H9 (cell line): ENCODE measurements around the gene IGFBP5. TPM values are rescaled to one million over a fixed set of nuclear protein-coding genes. Genes with fewer than 3 reads are reported as not detected.

ENCODE experiments used
- DNase-seq: peaks from one replicate; pipeline ENCODE4 v3.0.0-alpha.2; 2017
- H2AFZ ChIP-seq: one replicate; pipeline ENCODE4 v1.6.1; 2013; ENCODE audit warnings: mild to moderate bottlenecking, low read length, control low read depth, moderate library complexity
- H2AK5ac ChIP-seq: 2 replicates; pipeline ENCODE4 v1.6.1; 2013; ENCODE audit warnings: low read length, control low read depth, mixed read lengths; ENCODE audit not compliant: insufficient read length
- H2BK120ac ChIP-seq: one replicate; pipeline ENCODE4 v1.6.1; 2013; ENCODE audit warnings: low read depth, mild to moderate bottlenecking, low read length, control low read depth, inconsistent platforms; ENCODE audit not compliant: poor library complexity, severe bottlenecking
- H2BK12ac ChIP-seq: 2 replicates; pipeline ENCODE4 v1.6.1; 2013; ENCODE audit warnings: low read length, control low read depth, mixed read lengths, low read depth; ENCODE audit not compliant: insufficient read length
- H2BK15ac ChIP-seq: 2 replicates; pipeline ENCODE4 v1.6.1; 2013; ENCODE audit warnings: low read depth, low read length, control low read depth
- H2BK20ac ChIP-seq: one replicate; pipeline ENCODE4 v1.6.1; 2013; ENCODE audit warnings: low read depth, mild to moderate bottlenecking, low read length, control low read depth, inconsistent platforms; ENCODE audit not compliant: poor library complexity, severe bottlenecking
- H2BK5ac ChIP-seq: 2 replicates; pipeline ENCODE4 v1.6.1; 2013; ENCODE audit warnings: low read length, control low read depth, mixed read lengths; ENCODE audit not compliant: insufficient read length
- H3K14ac ChIP-seq: 2 replicates; pipeline ENCODE4 v1.6.1; 2013; ENCODE audit warnings: low read length, control low read depth; ENCODE audit not compliant: insufficient read depth
- H3K18ac ChIP-seq: 2 replicates; pipeline ENCODE4 v1.6.1; 2013; ENCODE audit warnings: low read depth, mild to moderate bottlenecking, mixed read lengths, low read length, control low read depth; ENCODE audit not compliant: insufficient read length
- H3K23ac ChIP-seq: 2 replicates; pipeline ENCODE4 v1.6.1; 2013; ENCODE audit warnings: low read length, control low read depth, mixed read lengths, low read depth; ENCODE audit not compliant: insufficient read length
- H3K23me2 ChIP-seq: 2 replicates; pipeline ENCODE4 v1.6.1; 2013; ENCODE audit warnings: low read depth, mild to moderate bottlenecking, mixed read lengths, low read length, control low read depth; ENCODE audit not compliant: insufficient read length, poor library complexity, severe bottlenecking
- H3K27ac ChIP-seq: 2 replicates; pipeline ENCODE4 v1.5.1; 2013; ENCODE audit warnings: low read length, control low read depth, mixed read lengths, low read depth; ENCODE audit not compliant: insufficient read length
- H3K27me3 ChIP-seq: 2 replicates; pipeline ENCODE4 v1.6.1; 2013; ENCODE audit warnings: low read length, control low read depth, inconsistent platforms; ENCODE audit not compliant: insufficient read depth
- H3K4ac ChIP-seq: 2 replicates; pipeline ENCODE4 v1.6.1; 2013; ENCODE audit warnings: low read depth, mild to moderate bottlenecking, control low read depth, inconsistent platforms, low read length, moderate library complexity
- H3K4me1 ChIP-seq: 2 replicates; pipeline ENCODE4 v1.6.1; 2013; ENCODE audit warnings: low read length, control low read depth, inconsistent platforms; ENCODE audit not compliant: insufficient read depth
- H3K4me2 ChIP-seq: 2 replicates; pipeline ENCODE4 v1.6.1; 2013; ENCODE audit warnings: low read length, control low read depth, mixed read lengths; ENCODE audit not compliant: insufficient read length, insufficient read depth
- H3K56ac ChIP-seq: 2 replicates; pipeline ENCODE4 v1.6.1; 2013; ENCODE audit warnings: low read depth, mild to moderate bottlenecking, mixed read lengths, low read length, control low read depth; ENCODE audit not compliant: insufficient read length
- H3K79me1 ChIP-seq: 2 replicates; pipeline ENCODE4 v1.6.1; 2013; ENCODE audit warnings: low read depth, mild to moderate bottlenecking, moderate library complexity, low read length, control low read depth, inconsistent platforms; ENCODE audit not compliant: insufficient read depth, poor library complexity, severe bottlenecking
- H3K79me2 ChIP-seq: 2 replicates; pipeline ENCODE4 v1.6.1; 2013; ENCODE audit warnings: low read length, control low read depth, inconsistent platforms; ENCODE audit not compliant: insufficient read depth
- H3K9ac ChIP-seq: 2 replicates; pipeline ENCODE4 v1.6.1; 2013; ENCODE audit warnings: low read length, control low read depth, mixed read lengths; ENCODE audit not compliant: insufficient read length; ENCODE audit errors: extremely low read depth
- H3K9me3 ChIP-seq: one replicate; pipeline ENCODE4 v1.6.1; 2013; ENCODE audit warnings: low read depth, low read length, inconsistent platforms; ENCODE audit not compliant: control insufficient read depth
- H3T11ph ChIP-seq: one replicate; pipeline ENCODE4 v1.6.1; 2013; ENCODE audit warnings: mild to moderate bottlenecking, low read length, control low read depth, inconsistent platforms
- H4K20me1 ChIP-seq: one replicate; pipeline ENCODE4 v1.6.1; 2013; ENCODE audit not compliant: control insufficient read depth, insufficient read length, insufficient read depth
- H4K5ac ChIP-seq: 2 replicates; pipeline ENCODE4 v1.6.1; 2013; ENCODE audit warnings: low read depth, mild to moderate bottlenecking, mixed read lengths, low read length, control low read depth; ENCODE audit not compliant: insufficient read length
- H4K8ac ChIP-seq: replicated peaks from 2 replicates; pipeline ENCODE4 v1.6.1; 2013; ENCODE audit warnings: low read length, control low read depth, mixed read lengths, low read depth; ENCODE audit not compliant: insufficient read length
- H4K91ac ChIP-seq: 2 replicates; pipeline ENCODE4 v1.6.1; 2013; ENCODE audit warnings: low read depth, mild to moderate bottlenecking, moderate library complexity, mixed read lengths, low read length, control low read depth; ENCODE audit not compliant: insufficient read length
- H3K27ac Mint-ChIP-seq, 3 experiments: 2 replicates in 2 of 3; 3 replicates in 1 of 3; pipeline ENCODE4 v1.8.0; 2020 to 2021; ENCODE audit warnings: mixed read lengths in 3 of 3, mild to moderate bottlenecking in 1 of 3, moderate library complexity in 1 of 3
- H3K27me3 Mint-ChIP-seq: 2 replicates; pipeline ENCODE4 v1.8.0; 2021; ENCODE audit warnings: low read depth, mild to moderate bottlenecking, moderate library complexity, mixed read lengths
- H3K36me3 Mint-ChIP-seq, 3 experiments: 2 replicates in 2 of 3; 3 replicates in 1 of 3; pipeline ENCODE4 v1.8.0; 2020 to 2021; ENCODE audit warnings: low read depth in 3 of 3, mixed read lengths in 3 of 3; ENCODE audit not compliant: insufficient read depth in 1 of 3
- H3K4me1 Mint-ChIP-seq, 2 experiments: 2 replicates each; pipeline ENCODE4 v1.8.0; 2020; ENCODE audit warnings: mixed read lengths in 2 of 2
- H3K4me3 Mint-ChIP-seq, 2 experiments: 2 replicates in 1 of 2; 3 replicates in 1 of 2; pipeline ENCODE4 v1.8.0; 2020 to 2021; ENCODE audit warnings: mild to moderate bottlenecking in 2 of 2, mixed read lengths in 2 of 2, moderate library complexity in 1 of 2
- H3K9me3 Mint-ChIP-seq, 2 experiments: 2 replicates in 1 of 2; 3 replicates in 1 of 2; pipeline ENCODE4 v1.8.0; 2020; ENCODE audit warnings: mild to moderate bottlenecking in 2 of 2, mixed read lengths in 2 of 2, moderate library complexity in 1 of 2
- CTCF ChIP-seq: fragments of 200-600 bp; sonication (generic); conservative IDR thresholded peaks from 3 replicates; pipeline ENCODE4 v1.8.0; 2021; ENCODE audit warnings: antibody characterized with exemption, mild to moderate bottlenecking
- WGBS: extraction: QIAGEN DNeasy Blood & Tissue Kit; methylation state at CpG from one replicate; pipeline ENCODE4 v1.1.7; 2013; ENCODE audit warnings: missing lambda C conversion rate, low lambda C conversion rate, mixed read lengths; ENCODE audit not compliant: insufficient read length; ENCODE audit errors: extremely low coverage; 5-methylcytosine and 5-hydroxymethylcytosine counted together
- total RNA-seq: library from RNA; stranded (reverse); gene quantifications from 2 replicates; pipeline ENCODE4 v1.2.1, GENCODE V29; 2021

Gene IGFBP5
- total RNA-seq, 1 experiment from 2014 or later = 0.90 TPM

GRCh38 chr2:216657086-216657855 lies 38.1 kb downstream of the IGFBP5 start:
- no peak overlapping the region for H3K23ac ChIP-seq
- no peak overlapping the region for H3T11ph ChIP-seq
- Mint-ChIP-seq H3K9me3 (no peaks in the 10 kb centered on the region), H3K4me3 (no peak overlapping the region), H3K4me1 (peaks cover 26 to 35% of the 10 kb centered on the region in 2 experiments), H3K27me3 (no peaks in the 10 kb centered on the region), H3K27ac (peak overlapping the region; percentile 49 to 93 (median 85); a peak in 5 of 7 replicates), H3K36me3 (peaks cover 41 to 75% (median 58%) of the 10 kb centered on the region in 3 experiments)
- no peak overlapping the region for H4K91ac ChIP-seq
- H3K56ac ChIP-seq = no peak overlapping the region
- no peak overlapping the region for H2BK120ac ChIP-seq
- no peak for TF ChIP-seq CTCF
- H3K9me3 ChIP-seq = no peaks in the 10 kb centered on the region
- H3K18ac ChIP-seq = no peak overlapping the region
- WGBS = no CpG with 5 or more reads among the region's 16 CpGs
- H2BK15ac ChIP-seq = no peak overlapping the region
- H3K27me3 ChIP-seq = no peaks in the 10 kb centered on the region
- no peak overlapping the region for H2BK12ac ChIP-seq
- H3K79me2 ChIP-seq = peaks cover 16% of the 10 kb centered on the region; the same call in 1 of the 2 replicates
- H2BK5ac ChIP-seq = no peak overlapping the region
- no peak overlapping the region for H2BK20ac ChIP-seq
- H4K5ac ChIP-seq = no peak overlapping the region
- no peak overlapping the region for H3K4ac ChIP-seq
- no peak for DNase-seq
- H3K79me1 ChIP-seq = peaks cover 8% of the 10 kb centered on the region
- H3K9ac ChIP-seq = no peak overlapping the region
- no peak overlapping the region for H3K27ac ChIP-seq
- no peak overlapping the region for H4K8ac ChIP-seq
- H4K20me1 ChIP-seq = no peaks in the 10 kb centered on the region
- no peak overlapping the region for H2AK5ac ChIP-seq
- H3K4me1 ChIP-seq = no peaks in the 10 kb centered on the region
- H3K14ac ChIP-seq = no peak overlapping the region; the same call in 1 of the 2 replicates
- H2AFZ ChIP-seq = no peak overlapping the region
- H3K4me2 ChIP-seq = no peak overlapping the region
- H3K23me2 ChIP-seq = no peaks in the 10 kb centered on the region
